PC-3 (cell line): Measurements from ENCODE around the gene SMAD3. TPM values are rescaled to one million over a fixed set of nuclear protein-coding genes. Genes with fewer than 3 reads are reported as not detected.

Experiments used
- ATAC-seq: fragments of 200-7000 bp; cut with Tn5 transposase; 2 replicates; pipeline ENCODE4 v1.9.1; 2020; ENCODE audit warnings: mild to moderate bottlenecking, moderate library complexity
- BruUV-seq: library from RNA; stranded (reverse); fragments of 400-500 nt; replicated peaks from 2 replicates; lab custom pipeline; 2021; lab: Mats Ljungman, UMichigan
- CTCF ChIA-PET: fragments of 300-600 bp; sonication (Branson Sonifier 250); formaldehyde crosslinking; loops from one replicate; lab custom pipeline; 2022; ENCODE audit warnings: antibody characterized with exemption; lab: Charles Lee
- POLR2A ChIA-PET: fragments of 300-600 bp; sonication (Branson Sonifier 250); formaldehyde crosslinking; loops from one replicate; lab custom pipeline; 2022; ENCODE audit warnings: antibody characterized with exemption; ENCODE audit not compliant: unreplicated experiment; lab: Charles Lee
- DNase-seq: peaks from one replicate; pipeline ENCODE4 v3.0.0-alpha.2; 2015
- H2AFZ ChIP-seq: fragments of 300-600 bp; sonication (generic); 2 replicates; pipeline ENCODE4 v1.6.0; 2016; ENCODE audit warnings: antibody characterized with exemption, low read length
- H3F3A ChIP-seq: fragments of 300-600 bp; sonication (generic); one replicate; pipeline ENCODE4 v1.6.0; 2017; ENCODE audit warnings: antibody characterized with exemption, low read length, control low read depth, mild to moderate bottlenecking; ENCODE audit not compliant: unreplicated experiment
- H3K27ac ChIP-seq: fragments of 300-600 bp; sonication (generic); 2 replicates; pipeline ENCODE4 v1.5.1; 2016; ENCODE audit warnings: mild to moderate bottlenecking, low read length
- H3K27me3 ChIP-seq: fragments of 300-600 bp; sonication (generic); 2 replicates; pipeline ENCODE4 v1.6.1; 2016; ENCODE audit warnings: low read length, mixed read lengths
- H3K36me3 ChIP-seq: fragments of 300-600 bp; sonication (generic); 2 replicates; pipeline ENCODE4 v1.6.1; 2016; ENCODE audit warnings: low read depth, mixed run types, low read length, mixed read lengths
- H3K4me1 ChIP-seq: fragments of 300-600 bp; sonication (generic); 2 replicates; pipeline ENCODE4 v1.5.1; 2016; ENCODE audit warnings: low read length; ENCODE audit not compliant: insufficient read depth
- H3K4me2 ChIP-seq: fragments of 300-600 bp; sonication (generic); 2 replicates; pipeline ENCODE4 v1.6.0; 2016; ENCODE audit warnings: low read length
- H3K4me3 ChIP-seq: fragments of 300-600 bp; sonication (generic); 2 replicates; pipeline ENCODE4 v1.5.1; 2016; ENCODE audit warnings: mild to moderate bottlenecking, low read length, mixed read lengths
- H3K79me2 ChIP-seq: fragments of 300-600 bp; sonication (generic); 2 replicates; pipeline ENCODE4 v1.6.1; 2017; ENCODE audit warnings: low read length, mixed read lengths
- H3K9ac ChIP-seq: fragments of 300-600 bp; sonication (generic); 2 replicates; pipeline ENCODE4 v1.6.0; 2016; ENCODE audit warnings: mild to moderate bottlenecking, low read length
- H3K9me2 ChIP-seq: fragments of 300-600 bp; sonication (generic); replicated peaks from 2 replicates; pipeline ENCODE4 v1.6.1; 2016; ENCODE audit warnings: mixed run types, low read length, mixed read lengths
- H3K9me3 ChIP-seq: fragments of 300-600 bp; sonication (generic); 2 replicates; pipeline ENCODE4 v1.6.1; 2016; ENCODE audit warnings: low read length, mixed read lengths
- H4K20me1 ChIP-seq: fragments of 300-600 bp; sonication (generic); 2 replicates; pipeline ENCODE4 v1.6.1; 2016; ENCODE audit warnings: low read length, mixed read lengths
- EZH2 ChIP-seq: fragments of 300-600 bp; sonication (generic); IDR thresholded peaks from one replicate; pipeline ENCODE4 v1.6.1; 2017; ENCODE audit warnings: antibody characterized with exemption, mild to moderate bottlenecking, low read length; ENCODE audit not compliant: unreplicated experiment
- EZH2phosphoT487 ChIP-seq: fragments of 300-600 bp; sonication (generic); IDR thresholded peaks from 2 replicates; pipeline ENCODE4 v1.6.1; 2018; ENCODE audit warnings: mild to moderate bottlenecking, antibody characterized with exemption, low read length, borderline replicate concordance
- intact Hi-C: fragments of 100-400 bp; cut with micrococcal nuclease; formaldehyde crosslinking; loops from 2 replicates; pipeline ENCODE4 v1.9.0; 2023
- total RNA-seq: library from RNA; depleted of rRNA; stranded (reverse); fragments of >200 nt; gene quantifications from 2 replicates; pipeline ENCODE4 v1.2.3, GENCODE V29; 2014
- TF ChIP-seq, protein P1 (sequence below): fragments of 300-600 bp; sonication (generic); conservative IDR thresholded peaks from 2 replicates; pipeline ENCODE4 v1.5.1; 2017; ENCODE audit warnings: antibody characterized with exemption, low read depth, mild to moderate bottlenecking, low read length

Gene SMAD3
- total RNA-seq, 1 experiment from 2014 or later = 75.6 TPM

GRCh38 chr15:67240235-67241131 lies 175.1 kb downstream of the SMAD3 start:
- Histone ChIP-seq H2AFZ (no peak overlapping the region), H3K9me2 (no peaks in the 10 kb centered on the region), H4K20me1 (0 out of 2 replicates have a peak, but pooled peaks cover 3% of the 10 kb centered on the region), H3K4me2 (0 out of 2 replicates have a peak overlapping the region, but pooled peaks have one; percentile 1), H3K9me3 (no peaks in the 10 kb centered on the region), H3K79me2 (peaks cover 85% of the 10 kb centered on the region), H3F3A (no peaks in the 10 kb centered on the region), H3K27me3 (no peaks in the 10 kb centered on the region), H3K36me3 (peaks cover 8% of the 10 kb centered on the region; the same call in 1 of the 2 replicates), H3K4me3 (no peak overlapping the region), H3K4me1 (peaks cover 21% of the 10 kb centered on the region; the same call in 1 of the 2 replicates), H3K9ac (no peak overlapping the region), H3K27ac (no peak overlapping the region)
- intact Hi-C loops = loop anchor here (2.0 to 10.0 kb wide), 3 partner anchors 62 to 293 kb away; partner anchors contain the start of gene SMAD3
- ChIA-PET CTCF (interaction anchor here (0.7 to 1.1 kb wide), 2 partner anchors 60 to 294 kb away, joined by 4 read pairs; no protein-coding TSS in a partner anchor), POLR2A (no interaction called here)
- peak; percentile 40 for DNase-seq
- no TSS peak for BruUV-seq
- ATAC-seq = peak; percentile 73
- TF ChIP-seq EZH2phosphoT487 (no peak), EZH2 (no peak)
- TF ChIP-seq, protein P1, sequence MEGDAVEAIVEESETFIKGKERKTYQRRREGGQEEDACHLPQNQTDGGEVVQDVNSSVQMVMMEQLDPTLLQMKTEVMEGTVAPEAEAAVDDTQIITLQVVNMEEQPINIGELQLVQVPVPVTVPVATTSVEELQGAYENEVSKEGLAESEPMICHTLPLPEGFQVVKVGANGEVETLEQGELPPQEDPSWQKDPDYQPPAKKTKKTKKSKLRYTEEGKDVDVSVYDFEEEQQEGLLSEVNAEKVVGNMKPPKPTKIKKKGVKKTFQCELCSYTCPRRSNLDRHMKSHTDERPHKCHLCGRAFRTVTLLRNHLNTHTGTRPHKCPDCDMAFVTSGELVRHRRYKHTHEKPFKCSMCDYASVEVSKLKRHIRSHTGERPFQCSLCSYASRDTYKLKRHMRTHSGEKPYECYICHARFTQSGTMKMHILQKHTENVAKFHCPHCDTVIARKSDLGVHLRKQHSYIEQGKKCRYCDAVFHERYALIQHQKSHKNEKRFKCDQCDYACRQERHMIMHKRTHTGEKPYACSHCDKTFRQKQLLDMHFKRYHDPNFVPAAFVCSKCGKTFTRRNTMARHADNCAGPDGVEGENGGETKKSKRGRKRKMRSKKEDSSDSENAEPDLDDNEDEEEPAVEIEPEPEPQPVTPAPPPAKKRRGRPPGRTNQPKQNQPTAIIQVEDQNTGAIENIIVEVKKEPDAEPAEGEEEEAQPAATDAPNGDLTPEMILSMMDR = peak; percentile 72

DNA sequence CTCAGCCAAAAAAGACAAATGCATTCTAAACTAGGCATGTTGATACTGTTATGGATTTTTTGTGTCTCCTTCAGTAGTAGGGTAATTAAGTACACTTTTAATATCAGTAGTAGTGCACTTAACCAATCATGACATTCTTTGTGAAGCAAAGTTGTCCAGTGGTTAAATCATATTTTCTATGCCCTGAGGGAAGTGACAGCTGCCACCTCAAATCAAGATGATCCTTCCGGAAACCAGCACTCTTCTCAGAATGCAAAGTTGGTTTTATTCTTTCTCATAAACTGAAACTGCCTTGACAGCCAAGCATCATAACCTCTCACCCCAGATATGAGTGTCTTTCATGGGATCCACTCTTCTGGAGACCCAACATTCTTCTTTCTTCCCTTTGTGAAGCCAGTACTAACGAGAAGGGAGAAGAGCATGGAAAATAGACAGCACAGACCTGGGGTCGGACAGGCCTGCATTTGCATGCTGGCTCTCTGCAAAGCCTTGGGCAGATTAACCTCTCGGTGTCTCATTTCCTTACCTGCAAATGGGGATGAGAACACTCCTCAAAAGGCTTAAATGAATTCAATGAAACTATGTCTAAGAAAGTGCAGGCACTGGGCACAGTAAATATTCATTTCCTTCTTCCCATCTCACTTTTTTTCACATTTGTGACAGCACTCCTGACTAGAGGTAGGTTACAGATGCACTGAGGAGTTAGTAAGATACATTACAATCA lies 175.9 kb downstream of the SMAD3 start:
- H3K36me3 ChIP-seq = peaks cover under 1% of the 10 kb centered on the region; the same call in 1 of the 2 replicates
- H3K9ac ChIP-seq = no peak overlapping the region
- no peaks in the 10 kb centered on the region for H3F3A ChIP-seq
- H3K27ac ChIP-seq = no peak overlapping the region
- no peak for ATAC-seq
- no peak overlapping the region for H3K4me2 ChIP-seq
- H3K79me2 ChIP-seq = peaks cover 87% of the 10 kb centered on the region
- DNase-seq = no peak
- intact Hi-C loops = loop anchor here (2.0 to 10.0 kb wide), 3 partner anchors 62 to 294 kb away; partner anchors contain the start of gene SMAD3
- POLR2A ChIA-PET = no interaction called here
- 0 out of 2 replicates have a peak, but pooled peaks cover 3% of the 10 kb centered on the region for H4K20me1 ChIP-seq
- no peaks in the 10 kb centered on the region for H3K9me2 ChIP-seq
- no peaks in the 10 kb centered on the region for H3K9me3 ChIP-seq
- CTCF ChIA-PET = no interaction called here
- H2AFZ ChIP-seq = no peak overlapping the region
- H3K27me3 ChIP-seq = no peaks in the 10 kb centered on the region
- BruUV-seq = no TSS peak
- peaks cover 21% of the 10 kb centered on the region; the same call in 1 of the 2 replicates for H3K4me1 ChIP-seq
- H3K4me3 ChIP-seq = no peak overlapping the region
- TF ChIP-seq, protein P1 = no peak
- TF ChIP-seq EZH2 (no peak), EZH2phosphoT487 (no peak)
